A549 (cell line): ENCODE results near the gene SLC39A11.

Experiments
- ATOH8 ChIP-seq: fragments of 250-450 bp; sonication (Bioruptor Pico); IDR thresholded peaks from 2 replicates; pipeline ENCODE4 v1.5.0; 2020; ENCODE audit warnings: low read depth, mild to moderate bottlenecking, moderate library complexity
- CBX8 ChIP-seq: fragments of 200-600 bp; sonication (generic); IDR thresholded peaks from 2 replicates; pipeline ENCODE4 v1.6.1; 2016
- CTCF ChIP-seq: fragments of >200 bp; sonication (Bioruptor Twin); formaldehyde crosslinking; IDR thresholded peaks from 3 replicates; pipeline ENCODE4 v1.5.1; 2016
- EP300 ChIP-seq, 2 experiments: fragments of >200 bp; sonication (Bioruptor Twin); formaldehyde crosslinking; IDR thresholded peaks; 2 replicates in 1 of 2; 3 replicates in 1 of 2; pipeline ENCODE4 v1.6.1; 2016 to 2017
- HDAC2 ChIP-seq: fragments of 200-600 bp; sonication (generic); IDR thresholded peaks from 2 replicates; pipeline ENCODE4 v1.6.1; 2016
- JUNB ChIP-seq: fragments of >200 bp; sonication (Bioruptor Twin); formaldehyde crosslinking; IDR thresholded peaks from 2 replicates; pipeline ENCODE4 v1.6.1; 2016
- KDM1A ChIP-seq: fragments of 200-600 bp; sonication (generic); IDR thresholded peaks from 2 replicates; pipeline ENCODE4 v1.6.1; 2016; ENCODE audit warnings: low read depth, mild to moderate bottlenecking
- MAX ChIP-seq: IDR thresholded peaks from 2 replicates; pipeline ENCODE4 v1.6.1; 2012
- MYC ChIP-seq: IDR thresholded peaks from 2 replicates; pipeline ENCODE4 v1.6.1; 2012; ENCODE audit warnings: mild to moderate bottlenecking, inconsistent platforms, low read length, improper control_type of control experiment, borderline replicate concordance
- NPAS2 ChIP-seq: fragments of 250-450 bp; sonication (Bioruptor Pico); IDR thresholded peaks from 2 replicates; pipeline ENCODE4 v1.8.0; 2022; ENCODE audit warnings: mild to moderate bottlenecking, moderate library complexity, borderline replicate concordance
- POLR2A ChIP-seq: IDR thresholded peaks from 2 replicates; pipeline ENCODE4 v1.6.1; 2012; ENCODE audit warnings: mild to moderate bottlenecking, low read length
- RNF2 ChIP-seq: fragments of 200-600 bp; sonication (generic); IDR thresholded peaks from 2 replicates; pipeline ENCODE4 v1.6.1; 2016; ENCODE audit warnings: low read depth, mild to moderate bottlenecking, antibody characterized with exemption, moderate library complexity, borderline replicate concordance
- SREBF2 ChIP-seq: fragments of 450-650 bp; IDR thresholded peaks from 2 replicates; pipeline ENCODE4 v1.6.1; 2014; ENCODE audit warnings: mild to moderate bottlenecking, moderate library complexity
- USF2 ChIP-seq: fragments of 450-650 bp; IDR thresholded peaks from 2 replicates; pipeline ENCODE4 v1.6.1; 2014; ENCODE audit warnings: antibody characterized with exemption

- TF ChIP-seq CTCF (no peak), USF2 (no peak), KDM1A (no peak), MAX (no peak), CBX8 (no peak), MYC (no peak), ATOH8 (CRISPR knock-in tag) (no peak), EP300 (IDR thresholded peaks at IDR 0.05) (no peak), SREBF2 (no peak), JUNB (no peak), POLR2A (no peak), HDAC2 (no peak), RNF2 (no peak), NPAS2 (CRISPR knock-in tag) (no peak)
Observed at GRCh38 chr17:73045724-73046123, 46.8 kb downstream of the SLC39A11 start.
